NCI-H510A (cell line): ENCODE data around the gene IQGAP2.
"Not testable (repeated sequence)": the region's sequence is repeated elsewhere in the genome, so short reads cannot be mapped to it uniquely, and the experiment has no call there.

Experiments used
- DNase-seq: peaks from one replicate; lab custom pipeline; 2025; lab: John Stamatoyannopoulos, UW

IQGAP2 gene

DNA sequence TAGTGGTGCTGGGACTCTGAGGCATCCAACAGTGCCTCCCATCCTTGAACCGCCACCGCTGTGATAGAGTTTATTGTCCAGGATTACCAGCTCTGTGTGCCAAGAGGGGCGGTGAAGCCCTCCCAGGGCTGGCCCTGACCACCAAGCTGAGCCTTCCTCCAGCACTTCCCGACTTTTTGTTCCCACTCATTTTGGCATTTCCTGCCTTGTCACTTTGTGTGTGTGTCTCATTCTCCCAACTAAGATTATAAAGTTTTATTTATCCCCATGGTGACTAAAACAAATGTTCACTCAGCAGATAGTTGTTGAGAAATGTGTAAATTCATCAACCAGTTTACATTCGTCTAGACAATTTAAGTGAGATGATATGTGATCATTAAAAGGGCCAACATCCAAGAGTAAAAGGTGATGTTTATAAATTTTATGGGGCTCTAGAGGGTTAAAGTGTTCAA, 315.3 kb downstream of the IQGAP2 start:
- no peak for DNase-seq

DNA sequence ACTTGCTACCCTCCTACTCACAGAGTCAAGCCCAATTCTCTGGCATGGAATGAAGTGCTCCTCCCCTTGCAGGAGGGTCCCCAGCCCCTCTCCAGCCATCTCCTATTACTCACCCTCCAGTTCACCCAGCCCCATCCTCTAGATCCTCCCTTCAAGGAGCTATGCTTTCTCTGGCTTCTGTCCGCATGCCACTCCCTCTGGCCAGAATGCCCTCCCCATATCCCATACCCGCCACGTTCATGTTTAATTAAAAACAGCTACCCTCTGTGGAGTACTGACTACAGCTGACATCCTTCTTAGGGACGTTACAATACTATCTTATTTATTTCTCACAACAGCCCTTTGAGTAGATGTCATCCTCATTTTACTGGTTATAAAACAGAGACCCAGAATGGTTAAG, 315.8 kb downstream of the IQGAP2 start:
- no peak for DNase-seq

DNA sequence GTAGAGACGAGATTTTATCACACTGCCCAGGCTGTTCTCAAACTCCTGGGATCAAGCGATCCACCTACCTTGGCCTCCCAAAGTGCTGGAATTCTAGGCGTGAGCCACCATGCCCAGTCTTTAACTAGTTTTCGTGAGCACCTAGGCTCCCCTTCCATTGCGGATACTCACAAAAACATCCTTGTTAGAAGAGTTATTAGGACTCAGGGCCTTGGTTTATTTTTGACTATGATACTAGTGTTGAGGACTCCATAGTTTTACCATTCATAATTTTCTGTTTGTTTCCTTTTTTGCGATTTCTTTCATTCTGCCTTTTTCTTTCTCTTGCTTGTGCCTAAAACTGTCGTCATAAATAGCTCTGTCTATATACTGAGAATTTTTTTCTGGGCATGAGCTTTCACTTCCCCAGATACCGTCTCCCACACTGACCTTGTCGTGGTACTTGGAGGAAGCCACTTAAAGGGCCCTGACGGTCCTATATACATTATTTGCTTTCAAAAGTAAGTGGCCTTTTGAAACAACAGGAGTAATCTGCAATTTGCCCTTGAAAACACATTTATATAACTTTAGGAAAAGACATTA, 318.0 kb downstream of the IQGAP2 start:
- no peak for DNase-seq

DNA sequence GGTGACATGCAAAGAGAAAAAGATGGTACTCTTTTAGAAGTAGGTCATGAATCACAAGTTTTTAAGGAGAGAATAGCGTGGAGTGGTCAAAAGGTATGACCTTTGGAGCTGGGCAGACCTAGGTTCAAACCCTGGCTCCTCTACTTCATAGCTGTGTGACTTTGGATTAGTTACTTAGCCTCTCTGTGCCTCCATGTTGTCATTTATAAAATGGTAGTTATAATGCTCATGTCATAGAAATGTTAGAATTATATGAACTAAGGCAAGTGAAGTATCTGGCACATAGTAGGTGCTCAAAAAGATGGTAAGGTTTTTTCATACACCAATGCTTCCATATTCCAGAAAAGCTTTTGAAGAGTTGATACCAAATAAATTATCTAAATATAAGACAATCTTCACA, 320.2 kb downstream of the IQGAP2 start:
- DNase-seq: no peak

DNA sequence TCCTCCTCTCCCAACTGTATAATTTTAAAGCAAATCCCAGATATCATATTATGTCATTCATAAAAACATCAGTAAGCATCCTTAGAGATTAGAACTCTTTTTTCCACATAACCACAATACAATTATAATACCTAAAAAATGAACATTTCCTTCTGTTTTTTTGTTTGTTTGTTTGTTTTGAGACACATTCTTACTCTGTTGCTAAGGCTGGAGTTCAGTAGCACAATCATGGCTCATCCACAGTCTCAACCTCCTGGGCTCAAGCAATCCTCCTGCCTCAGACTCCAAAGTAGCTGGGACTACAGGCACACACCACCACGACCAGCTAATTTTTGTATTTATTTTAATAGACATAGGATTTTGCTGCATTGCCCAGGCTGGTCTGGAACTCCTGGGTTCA, 320.8 kb downstream of the IQGAP2 start:
- DNase-seq: no peak

DNA sequence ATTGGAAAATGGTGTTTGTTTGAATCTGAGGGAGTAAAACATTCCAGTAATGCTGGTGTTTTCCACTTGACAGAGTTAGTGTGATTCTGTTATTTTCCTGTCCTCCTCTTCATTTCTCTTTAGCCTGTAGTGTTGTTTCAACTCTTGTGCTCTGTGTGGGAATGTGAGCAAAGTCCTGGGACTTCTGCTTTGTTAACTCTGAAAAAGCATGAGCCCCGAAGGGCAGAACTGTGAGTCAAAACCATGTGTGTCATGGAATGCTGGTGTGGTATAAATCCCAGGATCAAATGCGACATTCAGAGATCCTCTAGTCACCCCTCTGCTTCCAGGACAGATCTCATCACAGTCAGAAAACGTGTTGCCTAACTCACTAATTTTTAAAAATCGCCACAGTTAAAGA, 321.8 kb downstream of the IQGAP2 start:
- DNase-seq: no peak

DNA sequence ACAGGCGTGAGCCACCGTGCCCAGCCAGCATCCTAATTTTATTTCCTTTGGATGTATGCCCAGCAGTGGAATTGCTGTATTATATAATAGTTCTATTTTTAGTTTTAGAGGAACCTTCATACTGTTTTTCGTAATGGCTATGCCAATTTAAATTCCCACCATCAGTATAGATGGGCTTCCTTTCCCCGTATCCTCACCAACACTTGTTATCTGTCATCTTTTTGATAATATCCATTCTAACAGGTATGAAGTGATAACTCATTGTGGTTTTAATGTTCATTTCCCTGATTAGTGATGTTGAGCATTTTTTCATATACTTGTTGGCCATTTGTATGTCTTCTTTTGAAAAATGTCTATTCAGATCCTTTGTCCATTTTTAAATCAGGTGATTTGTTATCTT, 325.9 kb downstream of the IQGAP2 start:
- no peak for DNase-seq

DNA sequence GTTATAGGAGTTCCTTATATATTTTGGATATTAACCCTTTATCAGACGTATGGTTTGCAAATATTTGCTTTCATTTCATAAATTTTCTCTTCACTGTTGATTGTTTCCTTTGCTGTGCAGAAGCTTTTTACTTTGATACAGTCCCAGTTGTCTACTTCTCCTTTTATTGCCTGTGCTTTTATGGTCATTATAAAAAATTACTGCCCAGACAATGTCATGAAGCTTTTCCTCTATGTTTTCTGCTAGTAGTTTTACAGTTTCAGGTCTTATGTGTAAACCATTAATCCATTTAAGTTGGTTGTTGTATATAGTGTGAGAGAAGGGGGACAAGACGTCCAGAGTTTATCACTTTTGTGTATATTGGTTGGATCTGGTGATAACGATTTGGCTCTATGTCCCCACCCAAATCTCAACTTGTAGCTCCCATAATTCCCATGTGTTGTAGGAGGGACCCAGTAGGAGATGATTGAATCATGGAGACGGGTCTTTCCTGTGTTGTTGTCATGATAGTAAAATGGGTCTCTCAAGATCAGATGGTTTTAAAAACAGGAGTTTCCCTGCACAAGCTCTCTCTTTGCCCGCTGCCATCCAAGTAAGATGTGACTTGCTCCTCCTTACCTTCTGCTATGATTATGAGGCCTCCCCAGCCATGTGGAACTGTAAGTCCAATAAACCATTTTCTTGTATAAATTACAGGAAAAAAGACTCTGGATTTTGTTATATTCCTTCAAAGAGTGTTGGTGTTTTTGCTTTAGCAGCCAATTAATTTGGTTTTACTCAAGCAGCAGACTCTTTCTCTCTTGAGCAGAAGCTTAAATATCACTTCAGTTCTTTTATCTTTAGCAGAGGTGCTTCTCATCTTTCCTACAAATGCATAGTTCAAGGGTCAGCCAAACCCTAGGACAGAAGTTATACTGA, 326.5 kb downstream of the IQGAP2 start:
- DNase-seq: no peak

DNA sequence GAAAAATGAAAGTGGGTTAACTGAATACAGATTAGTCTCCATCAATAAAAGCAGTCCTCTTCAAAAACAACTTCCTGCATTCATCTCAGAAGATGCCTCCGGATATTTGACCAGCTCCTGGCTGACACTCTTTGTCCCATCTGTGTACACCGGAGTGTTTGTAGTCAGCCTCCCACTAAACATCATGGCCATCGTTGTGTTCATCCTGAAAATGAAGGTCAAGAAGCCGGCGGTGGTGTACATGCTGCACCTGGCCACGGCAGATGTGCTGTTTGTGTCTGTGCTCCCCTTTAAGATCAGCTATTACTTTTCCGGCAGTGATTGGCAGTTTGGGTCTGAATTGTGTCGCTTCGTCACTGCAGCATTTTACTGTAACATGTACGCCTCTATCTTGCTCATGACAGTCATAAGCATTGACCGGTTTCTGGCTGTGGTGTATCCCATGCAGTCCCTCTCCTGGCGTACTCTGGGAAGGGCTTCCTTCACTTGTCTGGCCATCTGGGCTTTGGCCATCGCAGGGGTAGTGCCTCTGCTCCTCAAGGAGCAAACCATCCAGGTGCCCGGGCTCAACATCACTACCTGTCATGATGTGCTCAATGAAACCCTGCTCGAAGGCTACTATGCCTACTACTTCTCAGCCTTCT, 329.4 kb downstream of the IQGAP2 start:
- DNase-seq: no peak

DNA sequence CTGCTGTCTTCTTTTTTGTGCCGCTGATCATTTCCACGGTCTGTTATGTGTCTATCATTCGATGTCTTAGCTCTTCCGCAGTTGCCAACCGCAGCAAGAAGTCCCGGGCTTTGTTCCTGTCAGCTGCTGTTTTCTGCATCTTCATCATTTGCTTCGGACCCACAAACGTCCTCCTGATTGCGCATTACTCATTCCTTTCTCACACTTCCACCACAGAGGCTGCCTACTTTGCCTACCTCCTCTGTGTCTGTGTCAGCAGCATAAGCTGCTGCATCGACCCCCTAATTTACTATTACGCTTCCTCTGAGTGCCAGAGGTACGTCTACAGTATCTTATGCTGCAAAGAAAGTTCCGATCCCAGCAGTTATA, 329.9 kb downstream of the IQGAP2 start:
- DNase-seq: no peak

DNA sequence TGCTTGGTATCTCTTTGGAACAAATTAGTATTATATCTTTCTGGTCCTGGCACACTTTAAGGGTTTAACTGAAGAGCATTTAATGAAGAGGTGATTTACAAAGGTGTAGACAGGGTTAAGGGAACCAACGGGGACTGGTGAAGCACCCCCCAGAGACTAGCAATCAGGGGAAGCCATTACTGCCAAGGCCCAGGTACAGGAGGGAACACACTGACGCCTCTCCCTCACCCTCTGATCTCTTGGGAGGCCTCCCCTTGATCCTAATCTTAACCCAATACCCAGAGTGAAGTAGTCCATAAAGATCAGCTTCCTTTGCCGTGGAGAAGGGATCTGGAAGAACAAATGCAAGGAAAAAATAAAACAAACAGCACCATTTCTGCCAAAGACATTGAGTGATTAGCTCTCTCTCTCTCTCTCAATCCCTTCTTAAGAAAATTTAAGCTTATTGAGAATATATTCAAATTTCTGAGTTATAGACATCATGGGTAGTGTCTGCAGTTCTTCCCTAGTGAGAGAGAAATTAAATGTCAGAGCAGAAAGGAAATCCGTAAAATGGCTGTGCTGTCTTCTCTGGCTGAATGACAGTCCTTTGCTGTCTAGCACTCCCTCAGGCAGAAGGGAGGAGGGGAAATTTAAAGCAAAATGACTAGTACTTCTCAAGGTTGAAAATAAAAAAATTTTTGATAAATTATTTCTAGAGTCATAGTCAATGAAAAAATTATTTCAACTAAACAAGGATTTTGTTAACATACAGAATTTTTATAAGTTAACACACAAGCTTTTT, 332.9 kb downstream of the IQGAP2 start:
- no peak for DNase-seq

DNA sequence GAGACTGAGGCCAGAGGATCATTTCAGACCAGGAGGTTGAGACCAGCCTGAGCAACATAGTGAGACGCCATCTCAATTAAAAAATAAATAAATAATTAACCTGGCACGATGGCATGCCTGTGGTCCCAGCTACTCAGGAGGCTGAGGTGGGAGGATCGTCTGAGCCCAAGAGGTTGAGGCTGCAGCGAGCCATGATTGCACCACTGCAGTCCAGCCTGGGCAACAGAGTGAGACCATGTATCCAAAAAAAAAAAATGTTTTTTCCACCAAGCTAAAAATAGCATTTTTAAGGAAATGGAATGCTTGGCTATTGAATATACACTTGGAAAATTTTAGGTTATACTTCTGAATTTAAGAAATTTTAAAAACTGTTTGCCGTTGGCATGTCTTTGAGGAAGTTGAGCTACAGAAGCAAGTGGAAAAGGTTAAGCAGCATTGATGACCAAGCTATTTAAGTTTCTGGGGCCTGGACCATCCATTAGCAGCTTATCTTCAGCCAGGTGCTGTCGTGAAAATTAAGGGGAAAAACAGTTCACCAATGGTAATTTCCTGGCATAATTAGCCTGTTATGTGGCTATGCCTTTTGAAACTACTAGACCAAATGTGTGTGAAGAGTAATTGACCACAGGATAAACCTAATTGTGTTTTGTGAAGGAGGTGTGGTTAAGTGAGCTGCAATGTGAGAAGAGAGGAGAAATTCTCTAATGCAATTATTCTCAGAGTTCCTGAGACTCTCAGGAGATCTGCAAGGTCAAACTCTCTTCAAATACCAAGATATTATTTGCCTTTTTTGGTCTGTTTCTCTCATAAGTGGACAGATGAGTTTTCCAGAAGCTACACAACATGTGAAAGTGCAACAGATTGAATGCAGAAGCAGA, 333.8 kb downstream of the IQGAP2 start:
- DNase-seq: no peak

DNA sequence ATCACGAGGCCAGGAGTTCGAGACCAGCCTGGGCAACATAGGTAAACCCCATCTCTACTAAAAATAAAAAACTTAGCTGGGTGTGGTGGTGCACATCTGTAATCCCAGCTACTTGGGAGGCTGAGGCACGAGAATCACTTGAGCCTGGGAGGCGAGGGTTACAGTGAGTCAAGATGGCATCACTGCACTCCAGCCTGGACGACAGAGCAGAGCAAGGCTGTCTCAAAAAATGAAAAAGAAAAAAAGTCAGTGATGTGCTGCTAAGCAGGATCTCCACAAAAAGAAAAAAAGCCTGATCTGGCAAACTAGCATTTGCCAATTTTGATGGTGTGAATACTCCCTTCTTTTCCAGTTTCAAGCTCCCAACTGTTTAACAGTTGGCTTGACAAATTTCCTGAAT, 334.8 kb downstream of the IQGAP2 start:
- no peak for DNase-seq

DNA sequence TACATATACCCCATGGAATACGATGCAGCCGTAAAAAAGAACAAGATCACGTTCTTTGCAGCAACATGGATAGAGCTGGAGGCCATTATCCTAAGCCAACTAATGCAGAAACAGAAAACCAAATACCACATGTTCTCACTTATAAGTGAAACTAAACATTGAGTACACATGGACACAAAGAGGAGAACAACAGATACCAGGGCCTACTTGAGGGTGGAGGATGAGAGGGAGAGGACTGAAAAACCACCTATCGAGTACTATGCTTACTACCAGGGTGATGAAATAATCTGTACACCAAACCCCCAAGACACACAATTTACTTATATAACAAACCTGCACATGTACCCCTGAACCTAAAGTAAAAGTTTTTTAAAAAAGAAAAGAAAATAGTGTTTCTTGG, 338.4 kb downstream of the IQGAP2 start:
- not testable (repeated sequence) for DNase-seq

DNA sequence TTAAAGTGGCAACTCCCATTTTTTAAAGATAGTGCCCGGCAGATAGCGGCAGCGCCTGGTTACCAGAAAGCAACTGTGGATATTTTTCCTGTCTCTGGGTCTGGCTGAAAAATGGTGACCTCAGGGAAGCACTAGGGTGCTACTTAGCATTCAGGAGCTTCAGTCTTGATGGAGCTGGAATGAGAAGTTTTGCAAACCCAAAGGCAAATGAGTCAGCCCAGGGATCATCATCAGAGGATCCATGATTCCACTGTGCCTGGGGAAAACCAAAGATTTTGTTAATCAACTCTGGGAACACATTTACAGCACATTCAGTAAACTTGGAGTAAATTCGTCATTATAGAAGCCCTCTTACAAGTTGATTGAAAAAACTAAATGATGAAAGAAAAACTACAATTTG, 339.5 kb downstream of the IQGAP2 start:
- DNase-seq: no peak

DNA sequence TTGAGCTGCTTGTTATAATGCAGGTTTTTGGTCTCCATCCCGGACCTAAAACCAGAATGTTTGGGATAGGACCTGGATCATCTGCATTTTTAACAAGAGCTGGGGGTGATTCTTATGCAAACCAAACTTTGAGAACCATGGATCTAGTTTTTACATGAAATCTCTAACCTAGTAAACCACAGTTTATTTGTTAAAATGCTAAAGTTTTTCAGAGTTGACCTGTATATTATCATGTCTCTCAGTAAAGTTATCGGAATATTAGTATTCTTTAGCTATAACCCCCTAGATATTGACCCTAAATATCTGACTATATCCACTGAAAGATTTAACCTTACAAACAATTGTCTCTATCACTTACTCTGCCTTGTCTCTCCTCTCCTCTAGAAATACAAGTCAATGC, 341.5 kb downstream of the IQGAP2 start:
- DNase-seq: no peak

DNA sequence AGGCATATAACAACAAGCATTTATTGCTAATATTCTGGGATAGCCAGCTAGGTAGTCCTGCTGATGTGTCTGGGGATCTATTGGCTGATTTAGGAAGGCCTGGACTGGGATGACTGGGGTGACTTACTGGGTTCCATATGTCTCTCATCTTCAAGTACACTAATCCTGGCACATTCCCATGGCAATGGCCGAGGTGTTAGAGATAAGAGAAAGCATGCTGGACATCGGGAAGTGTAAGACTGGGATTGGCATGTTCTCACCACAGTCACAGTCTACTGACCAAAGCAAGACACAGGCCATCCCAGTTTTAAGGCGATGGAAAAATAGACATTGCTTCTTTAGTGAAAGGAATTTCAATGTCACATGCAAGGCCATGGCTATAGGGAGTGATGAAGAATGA, 342.6 kb downstream of the IQGAP2 start:
- no peak for DNase-seq

DNA sequence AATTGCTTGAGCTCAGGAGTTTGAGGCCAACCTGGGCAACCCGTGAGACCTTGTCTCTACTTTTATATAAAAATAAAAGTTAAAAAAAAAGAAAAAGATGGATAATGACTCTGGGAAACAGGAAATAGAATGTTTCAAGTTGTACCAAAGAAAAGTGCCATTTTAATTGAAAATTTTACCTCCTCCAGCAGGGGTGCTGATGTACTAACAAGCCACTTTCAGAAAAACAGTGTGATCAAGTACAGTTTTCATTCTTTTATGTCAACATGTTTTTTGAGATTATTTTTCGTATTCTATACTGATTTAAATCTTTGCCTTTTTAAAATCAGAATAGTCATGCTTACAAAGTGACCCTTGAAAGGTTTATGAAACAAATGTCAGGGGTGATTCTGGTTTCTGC, 343.6 kb downstream of the IQGAP2 start:
- DNase-seq: no peak

DNA sequence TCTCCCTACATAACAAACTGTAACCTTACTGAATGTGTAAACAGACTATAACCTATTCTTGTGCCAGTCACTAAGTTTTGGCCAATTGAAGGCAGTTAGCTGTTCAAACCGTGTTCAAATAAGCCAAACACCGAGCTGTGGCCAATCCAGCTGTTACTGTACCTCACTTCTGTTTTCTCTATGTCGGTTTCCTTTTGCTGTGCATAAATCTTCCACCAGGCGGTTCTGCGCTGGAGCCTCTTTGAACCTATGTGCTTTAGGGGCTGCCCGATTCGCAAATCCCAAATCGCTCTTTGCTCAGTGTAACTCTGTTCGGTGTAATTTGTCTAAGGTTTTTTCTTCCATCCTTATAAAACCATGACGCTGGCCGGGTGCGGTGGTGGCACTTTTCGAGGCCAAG, 344.6 kb downstream of the IQGAP2 start:
- no peak for DNase-seq

DNA sequence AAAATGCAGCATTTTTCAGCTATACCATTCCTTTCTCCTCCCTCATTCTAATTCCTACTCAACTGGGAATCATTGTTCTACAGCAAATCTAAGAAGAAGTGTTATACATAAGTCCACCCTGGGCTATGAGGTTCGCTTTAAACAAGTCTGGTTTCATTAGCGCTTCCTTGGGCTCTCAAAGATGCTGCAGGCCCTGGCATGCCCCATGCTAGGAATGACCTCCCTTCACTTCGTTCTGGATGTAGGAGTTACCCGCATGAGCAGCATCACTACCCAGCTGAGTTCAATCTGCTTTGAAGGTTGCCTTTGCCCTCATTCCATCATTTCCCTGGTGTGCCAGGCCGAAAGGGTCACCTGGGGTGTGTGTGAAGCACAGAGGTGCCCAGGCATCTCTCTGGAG, 348.2 kb downstream of the IQGAP2 start:
- DNase-seq: no peak

DNA sequence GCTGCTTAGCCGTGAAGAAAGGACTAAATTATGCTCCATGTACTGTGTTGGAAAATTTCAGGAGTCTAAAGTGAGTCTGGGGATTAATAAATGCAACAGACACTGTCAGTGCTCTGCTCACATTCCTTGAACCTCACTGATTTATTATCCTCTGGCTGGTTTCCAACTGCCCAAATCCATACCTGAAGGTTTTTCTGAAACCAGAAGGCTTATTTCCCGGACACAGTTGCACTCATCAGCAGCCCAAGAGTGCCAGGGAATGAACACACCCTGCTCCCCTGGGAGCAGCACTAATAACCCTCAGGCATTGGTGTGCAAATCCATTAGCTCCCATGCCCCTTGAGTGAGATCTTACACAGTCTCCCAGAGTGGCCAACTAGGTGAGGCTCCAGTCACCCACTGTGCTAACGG, 351.6 kb downstream of the IQGAP2 start:
- no peak for DNase-seq
